ENCODE data around the gene AP3S2.
"Not testable (repeated sequence)": the region's sequence is repeated elsewhere in the genome, so short reads cannot be mapped to it uniquely, and the experiment has no call there.

The AP3S2 gene

DNA sequence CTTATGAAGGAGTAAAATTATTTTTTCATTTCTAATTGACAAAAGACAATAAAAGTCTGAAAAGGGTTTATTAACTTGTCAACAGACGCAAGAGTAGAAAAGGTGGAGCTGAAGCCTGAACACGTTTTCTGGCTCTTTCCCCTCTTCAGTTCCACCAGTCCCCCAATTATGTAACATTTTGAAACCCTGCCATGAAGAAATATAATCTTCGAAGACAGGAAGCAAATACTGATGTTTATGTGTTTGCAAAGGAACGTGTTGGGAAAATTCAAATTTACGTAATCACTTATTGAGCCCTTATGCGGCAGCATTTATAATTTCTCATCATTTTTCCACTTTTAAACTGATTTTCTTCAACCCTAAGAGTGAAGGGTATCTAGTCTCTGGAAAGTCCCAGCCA is 767 bp downstream of the AP3S2 start:
- TF ChIP-seq, protein P1, sequence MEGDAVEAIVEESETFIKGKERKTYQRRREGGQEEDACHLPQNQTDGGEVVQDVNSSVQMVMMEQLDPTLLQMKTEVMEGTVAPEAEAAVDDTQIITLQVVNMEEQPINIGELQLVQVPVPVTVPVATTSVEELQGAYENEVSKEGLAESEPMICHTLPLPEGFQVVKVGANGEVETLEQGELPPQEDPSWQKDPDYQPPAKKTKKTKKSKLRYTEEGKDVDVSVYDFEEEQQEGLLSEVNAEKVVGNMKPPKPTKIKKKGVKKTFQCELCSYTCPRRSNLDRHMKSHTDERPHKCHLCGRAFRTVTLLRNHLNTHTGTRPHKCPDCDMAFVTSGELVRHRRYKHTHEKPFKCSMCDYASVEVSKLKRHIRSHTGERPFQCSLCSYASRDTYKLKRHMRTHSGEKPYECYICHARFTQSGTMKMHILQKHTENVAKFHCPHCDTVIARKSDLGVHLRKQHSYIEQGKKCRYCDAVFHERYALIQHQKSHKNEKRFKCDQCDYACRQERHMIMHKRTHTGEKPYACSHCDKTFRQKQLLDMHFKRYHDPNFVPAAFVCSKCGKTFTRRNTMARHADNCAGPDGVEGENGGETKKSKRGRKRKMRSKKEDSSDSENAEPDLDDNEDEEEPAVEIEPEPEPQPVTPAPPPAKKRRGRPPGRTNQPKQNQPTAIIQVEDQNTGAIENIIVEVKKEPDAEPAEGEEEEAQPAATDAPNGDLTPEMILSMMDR (IDR thresholded peaks at IDR 0.05; ENCODE audit: extremely low read depth, missing control alignments), result no peak
- no peak for DNase-seq (ENCODE audit: low spot score)

DNA sequence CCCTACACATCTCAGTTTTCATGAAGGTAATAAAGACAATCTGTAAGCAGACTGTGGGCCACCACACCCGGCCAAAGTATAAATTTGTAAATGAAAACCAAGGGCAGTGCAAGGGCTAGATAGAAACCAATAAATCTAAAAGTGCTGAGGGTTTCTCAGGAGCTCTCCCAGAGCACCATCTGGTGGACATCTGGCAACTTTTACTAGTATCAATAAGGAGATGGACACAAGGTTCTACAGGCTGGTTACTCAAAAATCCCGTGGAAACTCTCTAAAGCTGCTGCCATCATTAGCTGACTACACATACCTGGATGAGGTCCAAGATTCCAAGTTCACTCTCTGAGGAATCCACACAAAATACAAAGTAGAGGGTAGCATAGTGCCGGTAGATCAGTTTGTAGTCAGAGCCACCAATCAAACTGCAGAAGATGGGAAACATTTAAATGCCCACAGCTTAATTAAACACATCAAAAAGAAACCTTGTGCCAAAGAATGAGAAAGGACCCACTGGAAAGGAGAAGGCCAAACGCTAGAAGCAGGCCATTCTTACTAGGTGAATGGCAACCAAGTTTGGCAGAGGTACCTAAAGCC is 5.5 kb downstream of the AP3S2 start:
- TF ChIP-seq, protein P1 (IDR thresholded peaks at IDR 0.05; ENCODE audit: extremely low read depth, missing control alignments), result no peak
- peak; percentile 8 for DNase-seq (ENCODE audit: low spot score)

DNA sequence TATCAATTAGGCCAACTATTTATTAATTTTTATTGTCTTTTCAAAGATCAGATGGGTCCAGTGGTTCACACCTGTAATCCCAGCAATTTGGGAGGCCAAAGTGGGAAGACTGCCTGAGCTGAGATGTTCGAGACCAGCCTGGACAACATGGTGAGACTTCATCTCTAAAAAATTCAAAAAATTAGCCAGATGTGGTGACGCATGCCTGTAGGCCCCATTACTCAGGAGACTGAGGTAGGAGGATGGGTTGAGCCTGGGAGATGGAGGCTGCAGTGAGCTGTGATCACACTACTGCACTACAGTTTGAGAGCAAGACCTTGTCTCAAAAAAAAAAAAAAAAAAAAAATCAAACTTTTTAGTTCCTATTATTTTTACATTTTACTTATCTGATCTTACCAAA is 8.2 kb downstream of the AP3S2 start:
- TF ChIP-seq, protein P1 (IDR thresholded peaks at IDR 0.05; ENCODE audit: extremely low read depth, missing control alignments), result no peak
- DNase-seq (ENCODE audit: low spot score), result no peak

DNA sequence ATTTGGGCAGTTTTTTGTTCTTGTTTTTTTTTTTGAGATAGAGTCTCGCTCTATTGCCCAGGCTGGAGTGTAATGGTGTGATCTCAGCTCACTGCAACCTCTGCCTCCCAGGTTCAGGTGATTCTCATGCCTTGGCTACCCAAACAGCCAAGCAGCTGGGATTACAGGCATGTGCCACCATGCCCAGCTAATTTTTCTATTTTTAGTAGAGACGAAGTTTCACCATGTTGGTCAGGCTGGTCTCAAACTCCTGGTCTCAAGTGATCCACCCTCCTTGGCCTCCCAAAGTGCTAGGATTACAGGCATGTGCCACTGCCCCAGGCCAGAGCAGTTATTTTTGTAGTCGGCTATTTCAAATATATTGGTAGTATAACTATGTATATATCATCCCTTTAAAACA is 8.6 kb downstream of the AP3S2 start:
- not testable (repeated sequence) for DNase-seq (ENCODE audit: low spot score)

DNA sequence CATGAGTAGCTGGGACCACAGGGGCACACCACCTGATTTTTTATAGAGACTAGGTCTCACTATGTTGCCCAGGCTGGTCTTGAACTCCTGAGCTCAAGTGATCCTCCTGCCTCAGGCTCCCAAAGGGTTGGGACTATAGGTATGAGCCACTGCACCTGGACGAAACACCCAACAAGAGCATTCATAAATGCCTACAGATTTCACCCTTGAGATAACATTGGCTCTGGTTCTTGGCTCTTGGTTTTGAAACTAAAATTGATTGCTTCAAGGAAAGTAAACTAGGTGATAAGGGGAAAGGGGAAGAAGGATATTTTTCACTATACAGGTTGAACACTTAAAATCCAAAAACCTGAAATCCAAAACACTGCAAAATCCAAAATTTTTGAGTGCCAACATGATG is 10.3 kb downstream of the AP3S2 start:
- no peak for DNase-seq (ENCODE audit: low spot score)
- TF ChIP-seq, protein P1 (IDR thresholded peaks at IDR 0.05; ENCODE audit: extremely low read depth, missing control alignments), result no peak

DNA sequence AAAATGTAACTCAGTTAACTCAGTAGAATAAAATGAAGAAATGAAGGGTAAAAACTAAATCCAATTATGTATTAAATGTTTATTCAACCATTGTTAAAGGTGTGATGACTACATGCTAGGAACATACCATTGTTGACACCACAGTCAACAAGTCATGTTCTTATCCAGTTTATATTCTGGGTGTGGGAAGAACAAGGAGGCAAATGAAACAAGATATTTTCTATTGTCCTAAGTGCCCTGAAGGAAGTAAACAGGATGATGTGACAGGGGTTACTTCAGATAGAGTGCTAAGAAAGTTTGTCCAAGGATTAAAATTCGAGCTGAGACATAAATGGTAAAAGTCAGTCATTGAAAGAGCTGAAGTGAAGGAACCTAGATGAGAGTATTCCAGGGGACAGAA is 13.1 kb downstream of the AP3S2 start:
- no peak for DNase-seq (ENCODE audit: low spot score)
- TF ChIP-seq, protein P1 (IDR thresholded peaks at IDR 0.05; ENCODE audit: extremely low read depth, missing control alignments), result no peak

DNA sequence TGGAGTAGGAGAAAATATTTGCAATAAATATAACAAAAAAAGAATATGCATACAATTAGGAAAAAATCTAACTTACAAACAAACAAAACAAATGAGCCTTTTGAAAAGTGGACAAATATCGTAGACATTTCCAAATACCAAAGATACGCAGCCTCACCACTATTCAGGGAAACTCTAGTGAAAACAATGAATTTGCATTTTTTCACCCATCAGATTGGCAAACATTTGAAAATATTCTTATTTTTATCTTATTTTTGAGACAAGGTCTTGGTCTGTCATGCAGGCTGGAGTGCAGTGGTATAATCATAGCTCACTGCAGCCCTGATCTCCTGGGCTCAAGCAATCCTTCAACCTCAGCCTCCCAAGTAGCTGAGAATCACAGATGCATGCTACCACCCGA is 15.5 kb downstream of the AP3S2 start:
- TF ChIP-seq, protein P1 (IDR thresholded peaks at IDR 0.05; ENCODE audit: extremely low read depth, missing control alignments), result no peak
- DNase-seq (ENCODE audit: low spot score), result no peak

DNA sequence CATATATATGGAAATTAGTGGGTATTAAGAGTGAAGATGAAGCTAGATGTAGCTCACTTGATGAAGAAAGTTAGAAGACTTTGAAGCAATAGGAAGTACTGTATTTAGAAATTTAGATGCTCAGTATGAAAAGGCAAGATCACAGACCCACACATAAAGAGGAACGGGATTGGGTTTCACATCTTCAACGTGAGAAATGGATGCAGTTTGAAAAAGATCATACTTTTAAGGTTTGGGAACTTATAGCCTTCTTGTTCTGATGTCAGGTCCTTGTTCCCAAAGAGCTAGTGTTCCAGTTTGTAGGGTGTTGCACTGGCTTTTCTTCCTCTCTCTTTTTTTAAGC is 16.7 kb downstream of the AP3S2 start:
- TF ChIP-seq, protein P1 (IDR thresholded peaks at IDR 0.05; ENCODE audit: extremely low read depth, missing control alignments), result no peak
- DNase-seq (ENCODE audit: low spot score), result no peak

Measured in GM20000 (cell line).